GM19438 (cell line): ENCODE results near the gene WFDC1.

Experiments
- ATAC-seq: cut with Tn5 transposase; IDR thresholded peaks from one replicate; pipeline ENCODE4 v1.9.1; 2021; ENCODE audit warnings: low read depth; ENCODE audit not compliant: unreplicated experiment

Gene WFDC1

GRCh38 chr16:84299734-84300440 is 5.2 kb downstream of the WFDC1 start:
- no peak for ATAC-seq

- ATAC-seq: no peak
Observed at GRCh38 chr16:84302111-84302954, 7.7 kb downstream of the WFDC1 start.

GRCh38 chr16:84303023-84303422 is 8.3 kb downstream of the WFDC1 start:
- no peak for ATAC-seq

- ATAC-seq: no peak
Observed at GRCh38 chr16:84303516-84303915, 8.8 kb downstream of the WFDC1 start.

GRCh38 chr16:84306564-84306963 is 11.9 kb downstream of the WFDC1 start:
- no peak for ATAC-seq

GRCh38 chr16:84307209-84307954 is 12.7 kb downstream of the WFDC1 start:
- no peak for ATAC-seq

GRCh38 chr16:84308120-84308519 is 13.4 kb downstream of the WFDC1 start:
- no peak for ATAC-seq

GRCh38 chr16:84310642-84311041 is 16.0 kb downstream of the WFDC1 start:
- no peak for ATAC-seq

GRCh38 chr16:84312783-84313382 is 18.2 kb downstream of the WFDC1 start:
- no peak for ATAC-seq

GRCh38 chr16:84313921-84314320 is 19.2 kb downstream of the WFDC1 start:
- ATAC-seq: no peak

GRCh38 chr16:84314373-84314772 is 19.7 kb downstream of the WFDC1 start:
- ATAC-seq: no peak

GRCh38 chr16:84314814-84315213 is 20.1 kb downstream of the WFDC1 start:
- ATAC-seq: no peak

- ATAC-seq: no peak
Observed at GRCh38 chr16:84315422-84315821, 20.7 kb downstream of the WFDC1 start.

GRCh38 chr16:84318091-84318975 is 23.7 kb downstream of the WFDC1 start:
- ATAC-seq: no peak

- no peak for ATAC-seq
Observed at GRCh38 chr16:84319146-84319760, 24.6 kb downstream of the WFDC1 start.

GRCh38 chr16:84320511-84320910 is 25.8 kb downstream of the WFDC1 start:
- no peak for ATAC-seq

- ATAC-seq: no peak
Observed at GRCh38 chr16:84321932-84322331, 27.3 kb downstream of the WFDC1 start.

- ATAC-seq: no peak
Observed at GRCh38 chr16:84322749-84323148, 28.1 kb downstream of the WFDC1 start.

GRCh38 chr16:84323606-84324005 is 28.9 kb downstream of the WFDC1 start:
- ATAC-seq: no peak
